ENCODE results near the gene LIMK2. TPM values are rescaled to one million over a fixed set of nuclear protein-coding genes. Genes with fewer than 3 reads are reported as not detected.
A peak's percentile ranks its signal among the peaks of the same experiment; 100 is the strongest.
"Not testable (repeated sequence)": the region's sequence is repeated elsewhere in the genome, so short reads cannot be mapped to it uniquely, and the experiment has no call there.

LIMK2 gene
- total and polyA plus RNA-seq, 9 donors, result 18.8 to 26.7 (median 22.4) TPM

DNA sequence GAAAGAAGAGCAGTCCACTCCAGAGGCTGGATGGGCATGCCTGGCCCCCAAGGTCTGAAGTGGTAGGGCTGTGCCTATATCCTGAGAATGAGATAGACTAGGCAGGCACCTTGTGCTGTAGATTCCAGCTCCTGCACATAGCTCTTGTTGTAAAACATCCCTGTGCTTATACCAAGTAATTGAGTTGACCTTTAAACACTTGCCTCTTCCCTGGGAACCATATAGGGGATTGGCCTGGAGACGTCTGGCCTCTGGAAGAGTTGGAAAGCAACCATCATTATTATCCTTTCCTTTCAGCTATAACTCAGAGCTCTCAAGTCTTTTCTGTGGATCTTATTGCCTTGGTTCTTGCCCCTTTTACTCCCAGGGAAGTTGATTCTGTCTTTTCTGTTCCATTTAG lies 15.1 kb downstream of the LIMK2 start:
- Histone ChIP-seq H3K27ac (ENCODE audit: low read length) (no peak overlapping the region), H3K27me3 (ENCODE audit: control insufficient read depth, insufficient read depth, low read length) (no peaks in the 10 kb centered on the region), H3K4me3 (ENCODE audit: low read length) (no peak overlapping the region), H3K36me3 (ENCODE audit: control insufficient read depth, insufficient read depth, low read length) (peaks cover 6% of the 10 kb centered on the region), H3K9me3 (replicated peaks; ENCODE audit: control insufficient read depth, low read depth, low read length) (no peaks in the 10 kb centered on the region), H3K4me1 (ENCODE audit: control insufficient read depth, insufficient read depth, low read length) (peaks cover 15% of the 10 kb centered on the region)
- no peak for DNase-seq
- WGBS (ENCODE audit: insufficient coverage), result 0% methylated on average over 1 of the region's 1 CpG

DNA sequence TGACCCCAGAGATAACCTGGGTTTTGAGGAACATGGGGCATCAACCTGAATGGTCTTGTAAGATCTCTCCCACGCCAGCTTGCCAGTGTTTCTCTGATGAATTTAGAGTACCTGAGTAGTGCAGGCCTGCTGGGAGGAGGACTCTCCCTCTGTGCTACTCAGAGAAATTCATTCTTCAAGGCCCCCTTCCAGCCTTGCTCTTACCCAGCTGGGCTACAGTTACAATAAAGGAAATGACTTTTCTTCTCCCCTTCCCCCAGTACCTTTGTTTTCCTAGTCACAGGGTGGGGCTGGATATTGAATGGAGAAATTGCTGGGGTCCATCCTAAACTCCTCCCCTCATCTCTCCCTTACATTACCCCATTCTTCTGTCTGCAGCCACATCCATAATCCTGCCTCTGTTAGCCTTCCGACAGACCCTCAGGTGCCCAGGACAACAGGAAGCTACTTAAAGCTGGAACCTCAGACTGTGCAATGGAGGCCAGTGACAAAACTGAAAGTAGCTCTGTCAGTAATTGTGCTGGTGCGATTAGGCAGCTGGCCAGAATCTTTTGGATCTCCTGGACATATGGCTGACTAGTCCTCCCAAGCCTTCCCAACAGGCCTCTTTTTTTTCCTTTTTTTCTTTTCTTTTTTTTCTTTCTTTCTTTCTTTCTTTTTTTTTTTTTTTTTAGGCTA lies 17.4 kb downstream of the LIMK2 start:
- H3K27me3 ChIP-seq (ENCODE audit: control insufficient read depth, insufficient read depth, low read length), result no peaks in the 10 kb centered on the region
- peaks cover 12% of the 10 kb centered on the region for H3K4me1 ChIP-seq (ENCODE audit: control insufficient read depth, insufficient read depth, low read length)
- H3K36me3 ChIP-seq (ENCODE audit: control insufficient read depth, insufficient read depth, low read length), result peaks cover 6% of the 10 kb centered on the region
- peak overlapping the region; percentile 80 for H3K27ac ChIP-seq (ENCODE audit: low read length)
- no peak overlapping the region for H3K4me3 ChIP-seq (ENCODE audit: low read length)
- no peaks in the 10 kb centered on the region for H3K9me3 ChIP-seq (replicated peaks; ENCODE audit: control insufficient read depth, low read depth, low read length)
- WGBS (ENCODE audit: insufficient coverage), result 67% methylated on average over 2 of the region's 3 CpGs
- peak; percentile 84 for DNase-seq

DNA sequence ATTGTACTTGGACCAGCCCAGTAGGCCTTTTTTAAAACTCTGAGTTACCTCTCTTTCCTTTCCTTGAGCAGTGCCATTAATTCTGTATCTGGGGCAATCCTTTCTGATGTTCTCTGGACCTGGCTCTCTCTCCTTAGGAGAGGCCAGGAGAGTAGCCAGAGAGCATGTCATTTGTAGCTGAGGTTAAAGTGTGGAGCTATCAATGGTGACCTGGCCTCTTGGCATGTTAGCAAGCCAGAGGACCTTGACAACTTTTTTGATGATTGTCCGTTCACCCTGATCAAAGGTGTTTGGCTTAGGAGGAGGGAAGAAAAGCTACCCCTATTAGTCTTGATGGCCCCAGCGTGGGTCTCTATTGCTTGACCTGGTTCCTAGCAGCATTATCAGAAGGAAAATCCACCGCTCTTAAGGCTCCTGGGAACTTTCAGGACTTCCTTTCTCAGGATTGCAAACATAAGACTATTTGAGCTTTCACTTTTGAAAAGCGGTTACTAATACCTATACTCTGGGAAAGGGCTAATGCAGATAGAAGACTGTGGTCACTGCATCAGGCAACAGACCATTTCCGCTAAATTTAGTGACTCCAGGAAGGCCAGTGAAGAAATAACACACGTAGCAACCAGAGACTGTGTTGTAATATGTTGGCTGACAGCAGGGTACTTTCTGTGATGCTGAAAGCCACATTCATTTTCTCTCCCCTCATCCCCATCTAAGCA lies 18.2 kb downstream of the LIMK2 start:
- Histone ChIP-seq H3K9me3 (replicated peaks; ENCODE audit: control insufficient read depth, low read depth, low read length) (no peaks in the 10 kb centered on the region), H3K36me3 (ENCODE audit: control insufficient read depth, insufficient read depth, low read length) (peaks cover 6% of the 10 kb centered on the region), H3K4me3 (ENCODE audit: low read length) (no peak overlapping the region), H3K4me1 (ENCODE audit: control insufficient read depth, insufficient read depth, low read length) (peaks cover 12% of the 10 kb centered on the region), H3K27ac (ENCODE audit: low read length) (peak overlapping the region; percentile 80), H3K27me3 (ENCODE audit: control insufficient read depth, insufficient read depth, low read length) (no peaks in the 10 kb centered on the region)
- WGBS (ENCODE audit: insufficient coverage), result 76% methylated on average over 2 of the region's 6 CpGs
- no peak for DNase-seq

DNA sequence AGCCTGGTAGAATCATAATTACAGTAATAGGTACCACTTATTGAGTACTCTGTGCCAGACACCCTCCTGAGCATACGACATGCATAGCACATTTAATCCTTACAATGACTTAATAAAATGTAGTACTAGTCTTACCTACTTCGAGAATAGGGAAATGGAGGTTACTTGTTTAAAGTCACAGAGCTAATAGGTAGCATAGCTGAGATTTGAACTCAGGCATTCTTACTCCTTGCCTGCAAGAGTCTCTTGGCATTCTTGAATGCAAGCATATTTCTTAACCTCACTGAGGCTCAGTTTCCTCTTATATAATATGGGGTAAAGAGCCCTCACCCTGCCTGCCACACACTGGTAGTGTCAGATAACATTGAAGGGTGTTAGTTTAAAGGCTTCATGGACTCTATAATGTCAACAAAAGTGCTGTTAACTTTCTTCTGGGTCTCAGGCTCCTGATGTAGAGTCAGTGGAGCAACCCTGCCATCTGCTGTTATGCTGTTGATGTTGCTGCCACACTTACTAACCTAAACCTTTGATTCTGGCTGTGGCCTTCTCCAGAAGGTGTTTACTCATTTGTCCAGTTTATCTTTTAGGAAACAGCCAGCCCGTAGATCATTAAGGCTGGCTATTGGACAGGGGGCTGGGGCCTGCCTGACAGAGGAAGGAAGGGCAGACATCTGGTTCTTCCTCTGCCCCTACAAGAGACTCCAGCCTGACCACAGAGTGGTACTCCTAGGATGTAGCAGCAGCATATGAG lies 18.9 kb downstream of the LIMK2 start:
- H3K27ac ChIP-seq (ENCODE audit: low read length), result peak overlapping the region; percentile 66
- H3K27me3 ChIP-seq (ENCODE audit: control insufficient read depth, insufficient read depth, low read length), result no peaks in the 10 kb centered on the region
- H3K4me1 ChIP-seq (ENCODE audit: control insufficient read depth, insufficient read depth, low read length), result peaks cover 12% of the 10 kb centered on the region
- H3K9me3 ChIP-seq (replicated peaks; ENCODE audit: control insufficient read depth, low read depth, low read length), result no peaks in the 10 kb centered on the region
- WGBS (ENCODE audit: insufficient coverage), result no CpG with 5 or more reads among the region's 3 CpGs
- H3K4me3 ChIP-seq (ENCODE audit: low read length), result no peak overlapping the region
- peak; percentile 71 for DNase-seq
- H3K36me3 ChIP-seq (ENCODE audit: control insufficient read depth, insufficient read depth, low read length), result peaks cover 6% of the 10 kb centered on the region

GRCh38 chr22:31233001-31233400 lies 20.9 kb downstream of the LIMK2 start:
- DNase-seq, result no peak
- Histone ChIP-seq H3K36me3 (ENCODE audit: control insufficient read depth, insufficient read depth, low read length) (peaks cover 2% of the 10 kb centered on the region), H3K4me1 (ENCODE audit: control insufficient read depth, insufficient read depth, low read length) (peaks cover 12% of the 10 kb centered on the region), H3K9me3 (replicated peaks; ENCODE audit: control insufficient read depth, low read depth, low read length) (no peaks in the 10 kb centered on the region), H3K27ac (ENCODE audit: low read length) (no peak overlapping the region), H3K27me3 (ENCODE audit: control insufficient read depth, insufficient read depth, low read length) (no peaks in the 10 kb centered on the region), H3K4me3 (ENCODE audit: low read length) (no peak overlapping the region)
- WGBS (ENCODE audit: insufficient coverage), result no CpG with 5 or more reads among the region's 3 CpGs

DNA sequence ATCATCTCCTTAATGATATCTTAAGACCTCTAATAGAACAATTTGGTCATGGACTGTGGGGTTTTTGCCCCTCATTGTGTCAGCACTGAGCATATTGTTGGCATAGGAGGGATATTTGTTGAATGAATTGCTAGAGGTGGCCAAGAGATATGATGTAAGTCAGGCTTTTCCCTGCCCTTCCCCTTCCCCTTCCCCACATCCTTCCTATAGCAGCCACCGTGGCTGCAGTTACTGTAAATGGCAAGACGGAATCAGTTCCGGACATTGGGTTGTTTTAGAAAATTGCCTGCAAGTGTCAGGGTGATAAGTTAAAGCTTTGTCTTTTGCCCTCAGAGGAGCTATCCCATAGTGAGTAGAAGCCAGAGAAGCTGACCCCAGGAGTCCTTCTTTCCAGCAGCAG lies 23.0 kb downstream of the LIMK2 start:
- H3K9me3 ChIP-seq (replicated peaks; ENCODE audit: control insufficient read depth, low read depth, low read length), result no peaks in the 10 kb centered on the region
- no peaks in the 10 kb centered on the region for H3K27me3 ChIP-seq (ENCODE audit: control insufficient read depth, insufficient read depth, low read length)
- peaks cover 2% of the 10 kb centered on the region for H3K36me3 ChIP-seq (ENCODE audit: control insufficient read depth, insufficient read depth, low read length)
- no CpG with 5 or more reads among the region's 3 CpGs for WGBS (ENCODE audit: insufficient coverage)
- H3K4me1 ChIP-seq (ENCODE audit: control insufficient read depth, insufficient read depth, low read length), result peaks cover 5% of the 10 kb centered on the region
- peak; percentile 60 for DNase-seq
- H3K4me3 ChIP-seq (ENCODE audit: low read length), result no peak overlapping the region
- peak overlapping the region; percentile 45 for H3K27ac ChIP-seq (ENCODE audit: low read length)

- not testable (repeated sequence) for H3K4me1 ChIP-seq (ENCODE audit: control insufficient read depth, insufficient read depth, low read length); DNase-seq; H3K27me3 ChIP-seq (ENCODE audit: control insufficient read depth, insufficient read depth, low read length); H3K36me3 ChIP-seq (ENCODE audit: control insufficient read depth, insufficient read depth, low read length); H3K9me3 ChIP-seq (replicated peaks; ENCODE audit: control insufficient read depth, low read depth, low read length); H3K4me3 ChIP-seq (ENCODE audit: low read length); H3K27ac ChIP-seq (ENCODE audit: low read length)
- WGBS (ENCODE audit: insufficient coverage), result 100% methylated on average over 1 of the region's 4 CpGs
Measured at GRCh38 chr22:31236044-31236443, 23.9 kb downstream of the LIMK2 start.

- no peak for DNase-seq
- Histone ChIP-seq H3K4me3 (ENCODE audit: low read length) (no peak overlapping the region), H3K27ac (ENCODE audit: low read length) (no peak overlapping the region), H3K4me1 (ENCODE audit: control insufficient read depth, insufficient read depth, low read length) (peaks cover 2% of the 10 kb centered on the region), H3K27me3 (ENCODE audit: control insufficient read depth, insufficient read depth, low read length) (no peaks in the 10 kb centered on the region), H3K36me3 (ENCODE audit: control insufficient read depth, insufficient read depth, low read length) (no peaks in the 10 kb centered on the region), H3K9me3 (replicated peaks; ENCODE audit: control insufficient read depth, low read depth, low read length) (no peaks in the 10 kb centered on the region)
- no CpG with 5 or more reads among the region's 1 CpG for WGBS (ENCODE audit: insufficient coverage)
Measured at GRCh38 chr22:31238057-31238456, 26.0 kb downstream of the LIMK2 start.

DNA sequence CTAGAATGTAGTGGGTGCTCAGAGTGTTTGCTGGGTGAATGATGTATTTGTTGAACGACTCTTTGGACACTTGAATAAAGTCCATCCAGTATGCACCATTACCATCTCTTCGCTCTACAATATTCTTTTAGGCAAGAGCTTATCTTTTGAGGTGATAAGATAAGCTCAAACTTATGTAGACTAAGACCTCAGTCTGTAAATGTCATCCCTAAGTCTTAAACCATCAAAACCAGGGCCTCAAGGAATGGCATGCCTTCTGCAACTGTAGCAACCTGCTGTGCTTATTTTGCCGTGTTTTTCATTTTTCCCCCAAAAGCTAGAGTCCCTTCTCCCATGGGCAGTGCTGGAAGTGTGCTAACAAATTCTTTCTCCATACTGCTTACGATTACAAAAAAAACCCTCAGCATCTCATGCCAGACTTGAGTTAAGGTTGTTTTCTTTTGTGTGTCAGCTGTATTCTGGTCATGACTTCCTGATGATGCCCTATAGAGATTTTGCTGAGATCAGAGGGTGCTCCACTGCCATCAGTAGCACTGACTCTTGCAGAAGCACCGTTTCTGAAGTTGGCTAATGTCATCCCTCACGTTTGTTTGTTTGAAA lies 27.8 kb downstream of the LIMK2 start:
- DNase-seq, result no peak
- H3K36me3 ChIP-seq (ENCODE audit: control insufficient read depth, insufficient read depth, low read length), result no peaks in the 10 kb centered on the region
- H3K4me3 ChIP-seq (ENCODE audit: low read length), result no peak overlapping the region
- WGBS (ENCODE audit: insufficient coverage), result 50% methylated on average over 1 of the region's 6 CpGs
- no peaks in the 10 kb centered on the region for H3K9me3 ChIP-seq (replicated peaks; ENCODE audit: control insufficient read depth, low read depth, low read length)
- H3K27me3 ChIP-seq (ENCODE audit: control insufficient read depth, insufficient read depth, low read length), result no peaks in the 10 kb centered on the region
- peaks cover 20% of the 10 kb centered on the region for H3K4me1 ChIP-seq (ENCODE audit: control insufficient read depth, insufficient read depth, low read length)
- no peak overlapping the region for H3K27ac ChIP-seq (ENCODE audit: low read length)

- WGBS (ENCODE audit: insufficient coverage), result 42% methylated on average over 1 of the region's 1 CpG
- no peak for DNase-seq
- Histone ChIP-seq H3K27ac (ENCODE audit: low read length) (no peak overlapping the region), H3K4me1 (ENCODE audit: control insufficient read depth, insufficient read depth, low read length) (peaks cover 22% of the 10 kb centered on the region), H3K27me3 (ENCODE audit: control insufficient read depth, insufficient read depth, low read length) (no peaks in the 10 kb centered on the region), H3K4me3 (ENCODE audit: low read length) (no peak overlapping the region), H3K9me3 (replicated peaks; ENCODE audit: control insufficient read depth, low read depth, low read length) (no peaks in the 10 kb centered on the region), H3K36me3 (ENCODE audit: control insufficient read depth, insufficient read depth, low read length) (no peaks in the 10 kb centered on the region)
Measured at GRCh38 chr22:31241200-31241599, 29.1 kb downstream of the LIMK2 start.

All from muscle of leg (tissue), 11 donors.